Esophagus muscularis mucosa (tissue), 4 donors: ENCODE measurements around the gene C1orf105. TPM values are rescaled to one million over a fixed set of nuclear protein-coding genes. Genes with fewer than 3 reads are reported as not detected.
A peak's percentile ranks its signal among the peaks of the same experiment; 100 is the strongest.

Experiments used
- DNase-seq: peaks from one replicate; pipeline ENCODE4 v3.0.0-alpha.2; 2017; ENCODE audit errors: extremely low spot score
- H3K27ac ChIP-seq, 4 donors: fragments of 200-600 bp; sonication (generic); replicated peaks in 1 of 4; 1 replicate in 3 of 4; 2 replicates in 1 of 4; pipeline ENCODE4 v1.5.1; 2016 to 2019; ENCODE audit warnings: mild to moderate bottlenecking in 1 of 4
- H3K27me3 ChIP-seq, 4 donors: fragments of 200-600 bp; sonication (generic); one replicate each; pipeline versions ENCODE4 v1.5.1 to v1.6.0; 2016 to 2019
- H3K36me3 ChIP-seq, 4 donors: fragments of 200-600 bp; sonication (generic); one replicate each; pipeline ENCODE4 v1.5.1; 2016 to 2019
- H3K4me1 ChIP-seq, 4 donors: fragments of 200-600 bp; sonication (generic); one replicate each; pipeline ENCODE4 v1.5.1; 2016 to 2019
- H3K4me3 ChIP-seq, 4 donors: fragments of 200-600 bp; sonication (generic); 1 replicate in 2 of 4; 2 replicates in 2 of 4; pipeline ENCODE4 v1.5.1; 2016 to 2019; ENCODE audit warnings: mild to moderate bottlenecking in 4 of 4, moderate library complexity in 1 of 4
- H3K9me3 ChIP-seq, 4 donors: fragments of 200-600 bp; sonication (generic); 1 replicate in 3 of 4; 2 replicates in 1 of 4; pipeline ENCODE4 v1.5.1; 2016 to 2019
- CTCF ChIP-seq, 3 experiments: fragments of 200-600 bp in 2 of 3; fragments of 450-650 bp in 1 of 3; sonication (generic) in 2 of 3; IDR thresholded peaks; one replicate each; pipeline ENCODE4 v1.5.1; 2017 to 2019; ENCODE audit warnings: antibody characterized with exemption in 3 of 3, mild to moderate bottlenecking in 2 of 3, moderate library complexity in 1 of 3
- EP300 ChIP-seq: sonication (generic); formaldehyde crosslinking; IDR thresholded peaks from one replicate; pipeline ENCODE4 v1.6.1; 2017; ENCODE audit warnings: antibody characterized with exemption
- POLR2A ChIP-seq: fragments of 450-650 bp; IDR thresholded peaks from one replicate; pipeline ENCODE4 v1.6.1; 2017; ENCODE audit warnings: antibody characterized with exemption, moderate library complexity, mild to moderate bottlenecking, low read depth
- POLR2AphosphoS5 ChIP-seq, 2 donors: sonication (generic); formaldehyde crosslinking; IDR thresholded peaks; one replicate each; pipeline ENCODE4 v1.6.1; 2017; ENCODE audit warnings: antibody characterized with exemption in 2 of 2
- WGBS: methylation state at CpG from one replicate; pipeline ENCODE4 v1.1.5; 2018; 5-methylcytosine and 5-hydroxymethylcytosine counted together
- intact Hi-C: fragments of 100-400 bp; cut with DNase I; formaldehyde crosslinking; loops from one replicate; pipeline ENCODE4 v1.15.1; 2023
- total RNA-seq, 4 donors: library from RNA; depleted of rRNA; stranded (reverse); fragments of >200 nt; gene quantifications; one replicate each; pipeline versions ENCODE4 v1.1.0 to v1.2.1, GENCODE V29; 2016

The C1orf105 gene
- total RNA-seq, 4 donors from 2014 or later = not detected

DNA sequence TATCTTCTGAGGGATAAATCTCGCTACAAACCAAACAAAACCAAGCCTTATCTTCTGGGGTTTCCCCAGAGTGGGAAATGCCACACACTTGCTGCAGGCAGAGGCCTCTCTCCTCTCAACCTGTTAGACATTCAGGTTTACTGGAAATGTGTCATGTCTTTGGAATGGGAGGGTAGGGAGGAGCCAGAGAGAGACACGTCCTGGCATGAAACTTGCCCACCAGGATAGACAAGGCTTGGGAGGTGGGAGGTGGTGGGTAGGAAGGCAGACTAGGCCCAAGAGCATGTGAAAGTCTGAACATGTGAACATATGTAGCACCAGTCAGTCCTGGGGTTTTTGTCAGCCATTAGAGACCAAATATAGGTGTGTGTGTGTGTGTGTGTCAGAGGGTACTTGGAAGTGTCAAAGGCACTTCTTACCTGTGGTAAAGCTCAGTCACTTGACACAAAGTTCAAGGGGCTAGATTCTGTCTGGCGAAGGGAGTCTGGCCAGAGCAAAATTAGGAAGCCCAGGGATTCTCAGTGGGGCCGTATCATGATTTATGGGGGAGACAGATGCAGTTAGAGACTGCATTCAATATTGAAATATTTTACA, 55.8 kb downstream of the C1orf105 start:
- no peak overlapping the region for H3K4me3 ChIP-seq
- TF ChIP-seq POLR2AphosphoS5 (IDR thresholded peaks at IDR 0.05) (no peak), POLR2A (no peak), EP300 (no peak), CTCF (IDR thresholded peaks at IDR 0.05) (no peak)
- H3K36me3 ChIP-seq = no peaks in the 10 kb centered on the region
- no peak for DNase-seq
- no peaks in the 10 kb centered on the region for H3K9me3 ChIP-seq
- peaks cover 0 to 11% (median 8%) of the 10 kb centered on the region in 4 donors for H3K4me1 ChIP-seq
- H3K27ac ChIP-seq = no peak overlapping the region
- H3K27me3 ChIP-seq = no peaks in the 10 kb centered on the region
- 80% methylated on average over 4 of the region's 4 CpGs for WGBS
- intact Hi-C loops = no loop called here

DNA sequence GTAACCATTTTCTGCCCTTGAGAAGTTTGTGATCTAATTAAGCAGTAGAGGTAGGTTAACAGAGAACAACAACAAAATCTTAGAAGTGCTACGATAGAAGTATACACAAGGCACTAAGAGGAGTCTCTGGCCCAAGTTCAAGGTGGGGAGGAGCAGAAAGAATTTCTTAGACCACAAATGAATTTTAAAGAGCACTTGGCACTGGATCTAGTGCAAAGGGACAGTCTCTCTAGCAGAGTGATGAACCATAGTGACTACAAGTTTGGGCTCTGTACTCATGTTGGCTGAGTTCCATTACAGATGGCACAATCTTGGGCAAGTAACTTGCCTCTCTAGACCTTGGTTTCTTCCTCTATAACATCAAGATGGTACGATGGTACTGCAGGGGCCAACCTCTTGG, 56.7 kb downstream of the C1orf105 start:
- DNase-seq = no peak
- H3K4me1 ChIP-seq = peaks cover 0 to 11% (median 8%) of the 10 kb centered on the region in 4 donors
- intact Hi-C loops = no loop called here
- H3K9me3 ChIP-seq = no peaks in the 10 kb centered on the region
- no peaks in the 10 kb centered on the region for H3K27me3 ChIP-seq
- WGBS = 79% methylated on average over 2 of the region's 2 CpGs
- H3K27ac ChIP-seq = no peak overlapping the region
- no peak overlapping the region for H3K4me3 ChIP-seq
- no peak for TF ChIP-seq EP300
- no peak for TF ChIP-seq POLR2AphosphoS5 (IDR thresholded peaks at IDR 0.05)
- no peak for TF ChIP-seq CTCF (IDR thresholded peaks at IDR 0.05)
- TF ChIP-seq POLR2A = no peak
- H3K36me3 ChIP-seq = no peaks in the 10 kb centered on the region

DNA sequence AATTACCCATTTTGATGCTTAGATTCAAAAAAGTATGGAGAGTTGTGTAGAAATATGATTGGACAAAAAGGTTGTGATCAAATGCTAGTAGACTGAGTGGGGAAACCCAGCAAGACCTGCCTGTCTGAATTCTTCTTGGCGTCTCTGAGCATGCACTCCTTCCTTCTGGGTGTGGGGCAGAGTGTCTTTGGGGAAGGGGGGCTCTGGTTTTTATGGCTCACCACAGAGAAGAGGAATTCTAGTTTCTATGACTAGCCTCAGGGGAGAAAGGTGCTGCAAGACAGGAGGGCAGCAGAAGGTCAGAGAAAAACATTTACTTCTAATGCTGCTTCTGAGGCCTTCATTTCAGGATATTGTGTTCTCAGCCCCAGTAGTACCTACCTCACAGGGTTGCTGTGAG, 57.3 kb downstream of the C1orf105 start:
- peaks cover 0 to 11% (median 8%) of the 10 kb centered on the region in 4 donors for H3K4me1 ChIP-seq
- WGBS = 100% methylated on average over 1 of the region's 1 CpG
- intact Hi-C loops = no loop called here
- no peaks in the 10 kb centered on the region for H3K27me3 ChIP-seq
- no peaks in the 10 kb centered on the region for H3K36me3 ChIP-seq
- no peak overlapping the region for H3K4me3 ChIP-seq
- no peaks in the 10 kb centered on the region for H3K9me3 ChIP-seq
- TF ChIP-seq EP300 (no peak), CTCF (IDR thresholded peaks at IDR 0.05) (no peak), POLR2A (no peak), POLR2AphosphoS5 (IDR thresholded peaks at IDR 0.05) (no peak)
- DNase-seq = no peak
- no peak overlapping the region for H3K27ac ChIP-seq

- peaks cover 0 to 11% (median 8%) of the 10 kb centered on the region in 4 donors for H3K4me1 ChIP-seq
- TF ChIP-seq CTCF (IDR thresholded peaks at IDR 0.05) (no peak), POLR2AphosphoS5 (IDR thresholded peaks at IDR 0.05) (no peak), EP300 (no peak)
- H3K36me3 ChIP-seq = no peaks in the 10 kb centered on the region
- no peaks in the 10 kb centered on the region for H3K27me3 ChIP-seq
- intact Hi-C loops = no loop called here
- H3K27ac ChIP-seq = no peak overlapping the region
- no peak for DNase-seq
- no peaks in the 10 kb centered on the region for H3K9me3 ChIP-seq
- H3K4me3 ChIP-seq = no peak overlapping the region
Measured at GRCh38 chr1:172478485-172478884, 58.0 kb downstream of the C1orf105 start.

DNA sequence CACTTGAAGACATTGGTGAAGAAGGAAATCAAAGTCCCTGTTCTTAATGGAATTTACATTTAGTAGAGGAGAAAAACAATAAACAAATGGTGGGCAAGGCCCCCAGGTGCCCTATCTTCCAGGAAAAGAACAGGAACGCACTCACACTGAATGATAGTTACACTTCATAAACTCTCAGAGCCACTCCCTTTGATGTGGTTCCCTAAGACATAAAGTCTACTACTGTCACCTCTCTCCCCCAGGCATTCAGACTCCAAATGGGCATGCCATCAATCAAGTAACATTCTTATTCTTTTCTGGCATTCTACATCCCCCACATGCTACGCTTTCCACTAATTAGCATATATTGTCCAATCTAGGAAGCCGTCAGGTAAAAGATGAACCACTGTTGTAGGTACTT, 59.9 kb downstream of the C1orf105 start:
- intact Hi-C loops = no loop called here
- peak overlapping the region in 1 of 4 donors; percentile 21 for H3K27ac ChIP-seq
- no peaks in the 10 kb centered on the region for H3K36me3 ChIP-seq
- no peaks in the 10 kb centered on the region for H3K9me3 ChIP-seq
- TF ChIP-seq POLR2AphosphoS5 (IDR thresholded peaks at IDR 0.05) (no peak), POLR2A (no peak), CTCF (IDR thresholded peaks at IDR 0.05) (no peak), EP300 (no peak)
- no peaks in the 10 kb centered on the region for H3K27me3 ChIP-seq
- 80% methylated on average over 3 of the region's 3 CpGs for WGBS
- H3K4me1 ChIP-seq = peaks cover 0 to 11% (median 8%) of the 10 kb centered on the region in 4 donors
- no peak for DNase-seq
- no peak overlapping the region for H3K4me3 ChIP-seq
